ENCODE measurements around the gene EPG5. TPM values are rescaled to one million over a fixed set of nuclear protein-coding genes. Genes with fewer than 3 reads are reported as not detected.

The EPG5 gene
- total RNA-seq, 1 donor from 2014 or later, result 23.3 TPM

GRCh38 chr18:46008531-46008930 is 41.4 kb upstream of the EPG5 start:
- H3K9me3 Mint-ChIP-seq (ENCODE audit: low read depth), result peaks cover 4% of the 10 kb centered on the region
- H3K4me3 Mint-ChIP-seq (ENCODE audit: unreplicated experiment), result no peak overlapping the region
- H3K36me3 Mint-ChIP-seq (ENCODE audit: low read depth), result peaks cover 18% of the 10 kb centered on the region
- H3K27me3 Mint-ChIP-seq (ENCODE audit: low read depth), result no peaks in the 10 kb centered on the region
- TF ChIP-seq CTCF (IDR thresholded peaks at IDR 0.05), result no peak
- no peaks in the 10 kb centered on the region for H3K4me1 Mint-ChIP-seq (ENCODE audit: low read depth)
- no peak for DNase-seq (ENCODE audit: low spot score)
- H3K27ac Mint-ChIP-seq (ENCODE audit: unreplicated experiment), result no peak overlapping the region

- Mint-ChIP-seq H3K4me1 (ENCODE audit: low read depth) (no peaks in the 10 kb centered on the region), H3K4me3 (ENCODE audit: unreplicated experiment) (no peak overlapping the region), H3K27ac (ENCODE audit: unreplicated experiment) (no peak overlapping the region), H3K27me3 (ENCODE audit: low read depth) (no peaks in the 10 kb centered on the region), H3K36me3 (ENCODE audit: low read depth) (peaks cover 25% of the 10 kb centered on the region), H3K9me3 (ENCODE audit: low read depth) (peaks cover 11% of the 10 kb centered on the region)
- DNase-seq (ENCODE audit: low spot score), result no peak
- no peak for TF ChIP-seq CTCF (IDR thresholded peaks at IDR 0.05)
These were observed 40.0 kb upstream of the EPG5 start for GRCh38 chr18:46007165-46007564.

GRCh38 chr18:46002934-46003333 is 35.8 kb upstream of the EPG5 start:
- DNase-seq (ENCODE audit: low spot score), result no peak
- Mint-ChIP-seq H3K4me3 (ENCODE audit: unreplicated experiment) (no peak overlapping the region), H3K27ac (ENCODE audit: unreplicated experiment) (no peak overlapping the region), H3K27me3 (ENCODE audit: low read depth) (no peaks in the 10 kb centered on the region), H3K36me3 (ENCODE audit: low read depth) (peaks cover 16% of the 10 kb centered on the region), H3K9me3 (ENCODE audit: low read depth) (peaks cover 20% of the 10 kb centered on the region), H3K4me1 (ENCODE audit: low read depth) (no peaks in the 10 kb centered on the region)
- no peak for TF ChIP-seq CTCF (IDR thresholded peaks at IDR 0.05)

GRCh38 chr18:46001892-46002291 is 34.8 kb upstream of the EPG5 start:
- H3K36me3 Mint-ChIP-seq (ENCODE audit: low read depth), result peaks cover 13% of the 10 kb centered on the region
- H3K27ac Mint-ChIP-seq (ENCODE audit: unreplicated experiment), result no peak overlapping the region
- H3K4me3 Mint-ChIP-seq (ENCODE audit: unreplicated experiment), result no peak overlapping the region
- H3K4me1 Mint-ChIP-seq (ENCODE audit: low read depth), result no peaks in the 10 kb centered on the region
- no peak for DNase-seq (ENCODE audit: low spot score)
- peaks cover 20% of the 10 kb centered on the region for H3K9me3 Mint-ChIP-seq (ENCODE audit: low read depth)
- no peak for TF ChIP-seq CTCF (IDR thresholded peaks at IDR 0.05)
- no peaks in the 10 kb centered on the region for H3K27me3 Mint-ChIP-seq (ENCODE audit: low read depth)

- TF ChIP-seq CTCF (IDR thresholded peaks at IDR 0.05), result no peak
- peaks cover 13% of the 10 kb centered on the region for H3K36me3 Mint-ChIP-seq (ENCODE audit: low read depth)
- H3K9me3 Mint-ChIP-seq (ENCODE audit: low read depth), result peaks cover 20% of the 10 kb centered on the region
- no peaks in the 10 kb centered on the region for H3K27me3 Mint-ChIP-seq (ENCODE audit: low read depth)
- H3K27ac Mint-ChIP-seq (ENCODE audit: unreplicated experiment), result no peak overlapping the region
- DNase-seq (ENCODE audit: low spot score), result no peak
- H3K4me3 Mint-ChIP-seq (ENCODE audit: unreplicated experiment), result no peak overlapping the region
- H3K4me1 Mint-ChIP-seq (ENCODE audit: low read depth), result no peaks in the 10 kb centered on the region
These were observed 33.9 kb upstream of the EPG5 start for GRCh38 chr18:46001074-46001473.

Data from chondrocyte (in vitro differentiated cells).